SK-N-MC (cell line): ENCODE data around the gene SLC10A1.
A peak's percentile ranks its signal among the peaks of the same experiment; 100 is the strongest.

Experiments used
- DNase-seq: peaks from one replicate; pipeline ENCODE4 v3.0.0-alpha.2; 2011; ENCODE audit warnings: low read depth, low spot score
- H3K27ac ChIP-seq: fragments of 200-600 bp; sonication (generic); 2 replicates; pipeline ENCODE4 v1.5.1; 2016; ENCODE audit warnings: mixed run types
- H3K36me3 ChIP-seq: fragments of 200-600 bp; sonication (generic); 2 replicates; pipeline ENCODE4 v1.6.1; 2017; ENCODE audit warnings: antibody characterized with exemption, low read length, mixed read lengths; ENCODE audit not compliant: insufficient read depth
- H3K4me3 ChIP-seq: fragments of 200-600 bp; sonication (generic); 2 replicates; pipeline ENCODE4 v1.5.1; 2016
- H3K9ac ChIP-seq: fragments of 200-600 bp; sonication (generic); 2 replicates; pipeline ENCODE4 v1.8.0; 2017; ENCODE audit warnings: mixed run types, mixed read lengths; ENCODE audit not compliant: insufficient read length
- H3K9me3 ChIP-seq: fragments of 200-600 bp; sonication (generic); 2 replicates; pipeline ENCODE4 v1.6.1; 2017; ENCODE audit warnings: low read depth, mild to moderate bottlenecking, antibody characterized with exemption, low read length, moderate library complexity, mixed read lengths
- EZH2 ChIP-seq: fragments of 200-600 bp; sonication (generic); IDR thresholded peaks from one replicate; pipeline ENCODE4 v1.6.1; 2017; ENCODE audit warnings: antibody characterized with exemption
- FOXP2 ChIP-seq: optimal IDR thresholded peaks from 2 replicates; pipeline ENCODE3; 2011; ENCODE audit warnings: mild to moderate bottlenecking, moderate library complexity; ENCODE audit not compliant: insufficient read depth; ENCODE audit errors: extremely low read length, control extremely low read depth
- POLR2AphosphoS5 ChIP-seq: IDR thresholded peaks from 2 replicates; pipeline ENCODE4 v1.6.1; 2012; ENCODE audit warnings: mild to moderate bottlenecking, low read depth, low read length, borderline replicate concordance

SLC10A1 gene

DNA sequence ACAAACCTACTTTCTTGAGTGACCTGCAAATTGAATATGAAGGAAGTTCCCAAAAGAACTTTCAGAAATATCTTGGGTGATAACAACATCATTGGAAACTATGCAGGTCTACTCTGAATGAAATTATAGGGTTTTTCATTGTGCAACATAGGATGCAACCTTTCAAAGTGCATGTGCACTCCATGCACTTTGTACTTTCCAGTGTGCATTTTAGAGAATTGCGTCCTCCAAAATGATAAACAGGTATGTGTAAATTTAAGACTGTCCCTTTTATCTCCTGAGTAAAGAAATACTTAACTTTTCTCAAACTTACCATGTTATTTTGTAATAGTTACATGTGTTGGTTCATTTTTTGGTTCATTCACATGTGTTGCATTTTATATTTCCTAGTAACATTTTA, 16.9 kb downstream of the SLC10A1 start:
- H3K9me3 ChIP-seq: no peaks in the 10 kb centered on the region
- H3K4me3 ChIP-seq: no peak overlapping the region
- no peak overlapping the region for H3K27ac ChIP-seq
- H3K9ac ChIP-seq: no peak overlapping the region
- DNase-seq: no peak
- TF ChIP-seq POLR2AphosphoS5 (no peak), EZH2 (no peak), FOXP2 (no peak)
- H3K36me3 ChIP-seq: peaks cover 49% of the 10 kb centered on the region

DNA sequence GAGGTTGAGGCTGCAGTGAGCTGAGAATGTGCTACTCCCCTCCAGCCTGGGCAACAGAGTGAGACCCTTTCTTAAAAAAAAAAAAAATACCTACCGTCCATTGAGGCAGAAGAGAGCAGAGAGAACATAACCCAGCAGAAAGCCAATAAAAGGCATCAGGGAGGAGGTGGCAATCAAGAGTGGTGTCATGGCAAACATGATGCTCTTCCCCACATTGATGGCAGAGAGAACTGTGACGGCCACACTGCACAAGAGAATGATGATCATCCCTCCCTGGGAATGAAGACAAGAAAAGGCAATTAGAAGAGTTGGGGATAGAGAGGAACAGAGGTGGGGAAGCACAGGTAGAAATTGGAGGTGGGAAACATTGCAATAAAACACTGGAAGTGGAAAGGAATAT, 18.0 kb downstream of the SLC10A1 start:
- no peak overlapping the region for H3K4me3 ChIP-seq
- no peak for TF ChIP-seq EZH2
- peak; percentile 42; the same call in 1 of the 2 replicates for TF ChIP-seq POLR2AphosphoS5
- TF ChIP-seq FOXP2: no peak
- H3K36me3 ChIP-seq: peaks cover 59% of the 10 kb centered on the region

DNA sequence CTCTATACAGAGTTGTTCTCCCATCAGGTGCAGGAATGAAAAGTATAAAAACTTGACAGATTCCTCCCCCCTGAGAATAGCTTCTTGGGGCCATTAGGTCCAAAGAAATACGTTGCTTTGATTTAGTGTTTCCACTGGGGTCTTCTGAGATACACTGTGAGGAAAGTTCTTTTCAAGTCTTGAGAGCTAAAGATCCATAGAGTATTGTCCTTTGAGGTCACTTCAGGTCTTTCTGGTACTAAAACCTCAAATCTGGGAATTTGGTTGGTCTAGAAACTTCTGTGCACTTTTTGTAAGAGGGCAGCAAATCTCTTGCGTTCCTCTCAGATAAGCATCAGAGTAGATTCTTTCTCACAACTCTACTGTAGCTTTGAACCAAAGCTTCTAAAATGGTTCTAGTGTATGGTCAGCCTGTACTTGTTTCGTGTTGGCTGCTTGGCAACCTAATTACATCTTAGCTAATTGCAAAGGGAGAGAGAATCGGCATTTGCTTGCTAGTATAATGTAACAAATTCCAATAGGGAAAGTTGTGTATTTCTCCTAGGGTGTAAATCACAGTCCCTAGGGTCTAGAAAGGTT, 20.1 kb downstream of the SLC10A1 start:
- TF ChIP-seq FOXP2: no peak
- Histone ChIP-seq H3K4me3 (no peak overlapping the region), H3K27ac (peak overlapping the region; percentile 46; the same call in 1 of the 2 replicates), H3K36me3 (peaks cover 80% of the 10 kb centered on the region), H3K9ac (no peak overlapping the region), H3K9me3 (no peaks in the 10 kb centered on the region)
- DNase-seq: no peak

More for the DNA sequence above, 18.0 kb downstream of the SLC10A1 start:
- DNase-seq: no peak
- Histone ChIP-seq H3K9me3 (no peaks in the 10 kb centered on the region), H3K9ac (no peak overlapping the region), H3K27ac (no peak overlapping the region)

DNA sequence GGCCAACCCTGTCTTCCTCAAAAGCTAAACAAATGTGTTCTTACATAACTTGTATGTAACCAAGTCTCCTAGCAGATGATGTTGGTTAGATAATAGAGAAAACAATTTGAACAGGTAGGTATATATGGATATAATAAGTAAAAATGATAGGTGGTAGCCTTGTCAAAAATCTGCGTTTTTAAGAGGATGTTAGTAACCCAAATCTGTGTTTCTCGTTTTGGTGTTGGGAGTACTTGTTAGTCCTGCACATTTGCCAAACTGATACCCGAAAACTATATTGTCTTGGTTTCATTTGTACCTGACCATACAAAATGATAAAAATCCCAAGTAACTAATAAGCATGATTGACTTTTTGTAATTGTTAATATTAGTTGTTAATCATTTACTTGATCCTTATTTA, 22.0 kb downstream of the SLC10A1 start:
- peaks cover 98% of the 10 kb centered on the region for H3K36me3 ChIP-seq
- TF ChIP-seq FOXP2 (no peak), EZH2 (no peak), POLR2AphosphoS5 (no peak)
- no peak for DNase-seq
- no peak overlapping the region for H3K27ac ChIP-seq
- H3K9ac ChIP-seq: no peak overlapping the region
- H3K4me3 ChIP-seq: no peak overlapping the region
- no peaks in the 10 kb centered on the region for H3K9me3 ChIP-seq

DNA sequence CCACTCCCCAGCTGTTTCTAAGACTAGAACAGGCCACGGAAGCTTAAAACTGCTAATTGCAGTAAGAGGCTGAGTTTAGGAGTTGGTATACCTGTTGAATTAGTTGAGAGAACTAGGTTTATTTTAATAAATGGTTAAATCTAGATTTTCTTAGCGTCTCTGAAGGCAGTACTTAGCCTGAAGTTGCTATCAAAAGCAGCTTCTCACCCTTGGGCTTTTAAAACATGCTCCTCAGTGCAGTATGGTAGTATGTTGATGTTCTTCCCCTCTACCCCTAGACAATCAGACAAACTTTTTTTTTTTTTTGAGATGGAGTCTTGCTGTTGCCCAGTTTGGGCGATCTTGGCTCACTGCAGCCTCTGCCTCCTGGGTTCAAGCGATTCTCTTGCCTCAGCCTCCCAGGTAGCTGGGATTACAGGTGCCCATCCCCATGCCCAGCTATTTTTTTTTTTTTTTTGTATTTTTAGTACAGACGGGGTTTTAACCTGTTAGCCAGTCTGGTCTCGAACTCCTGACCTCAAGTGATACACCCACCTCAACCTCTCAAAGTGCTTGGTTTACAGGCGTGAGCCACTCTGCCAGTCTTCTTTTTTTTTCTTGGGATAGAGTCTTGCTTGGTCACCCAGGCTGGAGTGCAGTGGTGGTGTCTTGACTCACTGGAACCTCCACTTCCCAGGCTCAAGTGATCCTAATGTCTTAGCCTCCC, 23.3 kb downstream of the SLC10A1 start:
- H3K4me3 ChIP-seq: no peak overlapping the region
- DNase-seq: no peak
- H3K27ac ChIP-seq: no peak overlapping the region; the same call in 1 of the 2 replicates
- no peaks in the 10 kb centered on the region for H3K9me3 ChIP-seq
- TF ChIP-seq POLR2AphosphoS5 (peak; percentile 9; the same call in 1 of the 2 replicates), FOXP2 (no peak)
- peaks cover 100% of the 10 kb centered on the region for H3K36me3 ChIP-seq
- H3K9ac ChIP-seq: no peak overlapping the region

DNA sequence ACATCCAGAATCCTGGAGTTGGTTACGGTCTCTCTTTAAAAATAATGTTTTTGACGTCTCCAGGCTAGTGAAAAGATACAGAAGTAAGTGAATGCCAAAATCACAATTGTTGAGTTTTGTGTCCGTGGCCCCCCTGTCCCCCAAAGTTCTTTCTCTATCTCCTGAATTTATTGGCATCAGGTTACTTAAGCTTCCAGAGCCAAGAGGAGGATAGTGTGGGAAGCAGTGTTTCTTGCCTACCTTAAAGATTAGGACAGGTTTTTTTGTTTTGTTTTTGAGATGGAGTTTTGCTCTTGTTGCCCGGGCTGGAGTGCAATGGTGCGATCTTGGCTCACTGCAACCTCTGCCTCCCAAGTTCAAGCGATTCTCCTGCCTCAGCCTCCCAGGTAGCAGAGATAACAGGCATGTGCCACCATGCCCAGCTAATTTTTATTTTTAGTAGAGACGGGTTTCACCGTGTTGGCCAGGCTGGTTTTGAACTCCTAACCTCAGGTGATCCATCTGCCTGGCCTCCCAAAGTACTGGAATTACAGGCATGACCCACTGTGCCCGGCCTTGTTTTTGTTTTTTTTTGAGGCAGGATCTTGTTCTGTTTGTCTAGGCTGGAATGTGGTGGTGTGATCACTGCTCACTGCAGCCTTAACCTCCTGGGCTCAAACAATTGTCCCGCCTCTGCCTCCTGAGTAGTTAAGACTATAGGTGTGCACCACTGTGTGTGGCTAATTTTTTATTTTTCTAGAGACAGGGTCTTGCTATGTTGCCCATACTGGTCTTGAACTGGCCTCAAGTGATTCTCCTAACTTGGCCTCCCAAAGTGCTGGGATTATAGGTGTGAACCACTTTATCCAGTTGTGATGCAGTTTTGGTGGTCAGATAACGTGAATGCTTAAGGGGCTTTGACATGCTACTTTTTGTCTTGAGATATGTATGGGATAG, 24.7 kb downstream of the SLC10A1 start:
- Histone ChIP-seq H3K27ac (no peak overlapping the region), H3K36me3 (peaks cover 97% of the 10 kb centered on the region), H3K4me3 (no peak overlapping the region), H3K9me3 (no peaks in the 10 kb centered on the region), H3K9ac (no peak overlapping the region)
- no peak for DNase-seq
- TF ChIP-seq POLR2AphosphoS5: no peak; the same call in 1 of the 2 replicates
- TF ChIP-seq FOXP2: no peak
- TF ChIP-seq EZH2: no peak

DNA sequence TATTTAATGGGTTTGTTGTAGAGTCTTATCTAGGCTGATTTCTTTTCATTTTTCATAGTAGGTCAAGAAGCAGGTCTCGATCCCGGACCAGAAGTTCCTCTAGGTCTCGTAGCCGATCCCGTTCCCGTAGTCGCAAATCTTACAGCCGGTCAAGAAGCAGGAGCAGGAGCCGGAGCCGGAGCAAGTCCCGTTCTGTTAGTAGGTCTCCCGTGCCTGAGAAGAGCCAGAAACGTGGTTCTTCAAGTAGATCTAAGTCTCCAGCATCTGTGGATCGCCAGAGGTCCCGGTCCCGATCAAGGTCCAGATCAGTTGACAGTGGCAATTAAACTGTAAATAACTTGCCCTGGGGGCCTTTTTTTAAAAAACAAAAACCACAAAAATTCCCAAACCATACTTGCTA, 25.9 kb downstream of the SLC10A1 start:
- Histone ChIP-seq H3K27ac (no peak overlapping the region), H3K9me3 (no peaks in the 10 kb centered on the region), H3K9ac (no peak overlapping the region), H3K4me3 (no peak overlapping the region), H3K36me3 (peaks cover 85% of the 10 kb centered on the region)
- TF ChIP-seq EZH2: no peak
- DNase-seq: no peak

DNA sequence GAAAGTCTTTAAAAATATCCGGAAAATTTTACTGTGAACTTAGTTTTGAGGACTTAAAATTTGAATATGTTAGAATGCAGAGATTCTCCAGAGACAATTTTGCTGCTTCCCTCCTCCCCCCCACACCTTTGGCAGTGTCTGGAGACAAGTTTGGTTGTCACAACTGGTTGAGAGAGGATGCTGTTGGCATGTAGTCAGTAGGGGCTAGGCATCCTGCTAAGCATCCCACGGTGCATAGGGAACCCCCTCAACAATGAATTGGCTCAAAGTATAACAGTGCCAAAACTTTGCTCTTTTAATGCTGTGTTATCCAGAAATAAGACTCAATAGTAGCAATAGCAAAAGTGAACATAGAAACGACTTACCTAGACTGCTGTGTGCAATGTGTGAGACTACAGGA, 26.5 kb downstream of the SLC10A1 start:
- TF ChIP-seq FOXP2 (no peak), POLR2AphosphoS5 (no peak), EZH2 (no peak)
- Histone ChIP-seq H3K9me3 (no peaks in the 10 kb centered on the region), H3K9ac (no peak overlapping the region), H3K4me3 (no peak overlapping the region), H3K27ac (no peak overlapping the region), H3K36me3 (peaks cover 79% of the 10 kb centered on the region)
- no peak for DNase-seq

DNA sequence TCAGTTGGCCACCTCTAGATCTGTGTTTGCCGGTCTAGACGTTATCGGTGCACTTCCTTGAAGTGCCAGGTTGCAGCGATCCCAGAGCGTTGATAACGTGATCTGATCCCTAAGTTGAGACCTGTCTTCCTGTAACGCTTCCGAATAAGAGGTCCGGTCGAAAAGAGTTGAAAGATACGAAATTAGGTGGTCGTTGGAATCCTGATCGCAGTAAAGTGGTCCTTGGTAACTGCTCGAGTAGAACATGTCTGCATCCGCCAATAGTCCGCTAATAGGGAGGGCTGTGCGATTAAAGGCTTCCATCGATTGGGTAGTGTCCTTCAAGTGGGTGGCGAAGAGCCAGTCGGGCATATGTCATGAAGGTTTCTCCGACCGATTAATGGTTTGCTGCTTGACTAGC, 27.4 kb downstream of the SLC10A1 start:
- peak overlapping the region; percentile 33; the same call in 1 of the 2 replicates for H3K4me3 ChIP-seq
- TF ChIP-seq POLR2AphosphoS5: no peak
- TF ChIP-seq EZH2: no peak
- TF ChIP-seq FOXP2: no peak
- no peaks in the 10 kb centered on the region for H3K9me3 ChIP-seq
- H3K9ac ChIP-seq: no peak overlapping the region
- peaks cover 70% of the 10 kb centered on the region for H3K36me3 ChIP-seq
- no peak overlapping the region for H3K27ac ChIP-seq
- no peak for DNase-seq
